K562 (cell line): Measurements from ENCODE around the gene HNRNPF. TPM values are rescaled to one million over a fixed set of nuclear protein-coding genes. Genes with fewer than 3 reads are reported as not detected.

Experiments used
- BRF1 ChIP-seq: IDR thresholded peaks from 3 replicates; pipeline ENCODE4 v1.6.1; 2011; ENCODE audit warnings: borderline replicate concordance, mild to moderate bottlenecking; ENCODE audit not compliant: insufficient read length; ENCODE audit errors: extremely low read depth
- FOXK1 ChIP-seq: sonication (generic); formaldehyde crosslinking; IDR thresholded peaks from 2 replicates; pipeline ENCODE4 v1.8.0; 2022; ENCODE audit warnings: missing genetic modification reagents, mild to moderate bottlenecking, borderline replicate concordance
- GABPA ChIP-seq: fragments of 200-800 bp; sonication (Bioruptor generic); conservative IDR thresholded peaks from 2 replicates; pipeline ENCODE4 v1.6.1; 2016; ENCODE audit warnings: low read depth, missing genetic modification characterization, missing compliant biosample characterization
- HDGF ChIP-seq: fragments of 450-650 bp; IDR thresholded peaks from 2 replicates; pipeline ENCODE4 v1.6.1; 2016
- HIVEP1 ChIP-seq: fragments of 250-450 bp; sonication (Bioruptor Pico); IDR thresholded peaks from 2 replicates; pipeline ENCODE4 v1.4.0; 2020; ENCODE audit warnings: mild to moderate bottlenecking
- JUN ChIP-seq, 2 experiments: sonication (generic) in 1 of 2; formaldehyde crosslinking in 1 of 2; IDR thresholded peaks; 2 replicates each; pipeline versions ENCODE4 v1.6.1 to v1.8.0; 2012 to 2022; ENCODE audit warnings: borderline replicate concordance in 2 of 2, mild to moderate bottlenecking in 2 of 2, improper control_type of control experiment in 1 of 2, low read depth in 1 of 2, low read length in 1 of 2, missing genetic modification reagents in 1 of 2
- MIER1 ChIP-seq: fragments of 450-650 bp; IDR thresholded peaks from 2 replicates; pipeline ENCODE4 v1.6.1; 2016; ENCODE audit warnings: antibody characterized with exemption, mild to moderate bottlenecking, low read depth
- NFXL1 ChIP-seq: fragments of 450-650 bp; formaldehyde crosslinking; IDR thresholded peaks from 2 replicates; pipeline ENCODE4 v1.4.0; 2021; ENCODE audit warnings: mild to moderate bottlenecking
- RAD51 ChIP-seq: fragments of 450-650 bp; IDR thresholded peaks from 2 replicates; pipeline ENCODE4 v1.7.1; 2016; ENCODE audit warnings: low read depth, mild to moderate bottlenecking, borderline replicate concordance
- RNF2 ChIP-seq: sonication (generic); IDR thresholded peaks from 2 replicates; pipeline ENCODE4 v1.6.1; 2016
- TARDBP ChIP-seq: fragments of 450-650 bp; IDR thresholded peaks from 2 replicates; pipeline ENCODE4 v1.6.1; 2016
- U2AF2 ChIP-seq: fragments of 200-400 bp; formaldehyde crosslinking; optimal IDR thresholded peaks from 2 replicates; pipeline ENCODE3; 2017; ENCODE audit warnings: low read depth, mild to moderate bottlenecking, low read length
- ZEB2 ChIP-seq: fragments of 450-650 bp; IDR thresholded peaks from 2 replicates; pipeline ENCODE4 v1.6.1; 2016
- ZNF507 ChIP-seq: conservative IDR thresholded peaks from 2 replicates; pipeline ENCODE4 v1.6.1; 2017; ENCODE audit warnings: missing genetic modification characterization, missing compliant biosample characterization
- ZNF668 ChIP-seq: fragments of 250-450 bp; sonication (Bioruptor Pico); IDR thresholded peaks from 2 replicates; pipeline ENCODE4 v1.8.0; 2022; ENCODE audit warnings: mild to moderate bottlenecking, inconsistent platforms
- polyA plus RNA-seq, 8 experiments: library from polyadenylated mRNA; depleted of rRNA in 4 of 8; stranded (reverse) in 5 of 8; unstranded in 3 of 8; fragments of >200 nt; fragmentation: Nextera tagmentation in 2 of 8; fragmentation: Illumina TruSeq in 1 of 8; extraction: Ambion mirVana in 2 of 8; extraction: Trizol in 1 of 8; gene quantifications; 2 replicates each; pipeline versions ENCODE4 v1.2.1 to v1.2.3, GENCODE V29; 2011 to 2014; ENCODE audit warnings: inconsistent platforms in 1 of 8, missing spikeins in 1 of 8
- total RNA-seq, 7 experiments: library from RNA; depleted of rRNA in 6 of 7; stranded (reverse); fragments of >200 nt in 6 of 7; fragmentation: Illumina TruSeq in 2 of 7; extraction: Trizol in 2 of 7; gene quantifications; 2 replicates each; pipeline versions ENCODE4 v1.2.1 to v1.2.3, GENCODE V29; 2011 to 2021; ENCODE audit warnings: low replicate concordance in 1 of 7
- TF ChIP-seq, protein P1 (sequence below): fragments of 250-450 bp; sonication (Bioruptor Pico); IDR thresholded peaks from 2 replicates; pipeline ENCODE4 v1.8.0; 2022; ENCODE audit warnings: moderate library complexity, mild to moderate bottlenecking, inconsistent platforms
- TF ChIP-seq, protein P2 (sequence below): fragments of 250-450 bp; sonication (Bioruptor Pico); IDR thresholded peaks from 2 replicates; pipeline ENCODE4 v1.4.0; 2020; ENCODE audit warnings: mild to moderate bottlenecking
- TF ChIP-seq, protein P3 (sequence below): sonication (generic); formaldehyde crosslinking; IDR thresholded peaks from 2 replicates; pipeline ENCODE4 v1.8.1; 2022; ENCODE audit warnings: missing genetic modification reagents
- TF ChIP-seq, protein P4 (sequence below): sonication (generic); formaldehyde crosslinking; IDR thresholded peaks from 2 replicates; pipeline ENCODE4 v1.8.0; 2022; ENCODE audit warnings: mild to moderate bottlenecking, missing genetic modification reagents
- TF ChIP-seq, protein P5 (sequence below): fragments of 250-450 bp; sonication (Bioruptor Pico); IDR thresholded peaks from 2 replicates; pipeline ENCODE4 v1.4.0; 2020
- TF ChIP-seq, protein P6 (sequence below): fragments of 250-450 bp; sonication (Bioruptor Pico); IDR thresholded peaks from 2 replicates; pipeline ENCODE4 v1.5.0; 2020; ENCODE audit warnings: mild to moderate bottlenecking, borderline replicate concordance

The HNRNPF gene
- total and polyA plus RNA-seq, 9 of the 15 experiments (the other 6 are each of a cell fraction or from before 2014, with no cell fraction given): 192 to 489 (median 416) TPM

DNA sequence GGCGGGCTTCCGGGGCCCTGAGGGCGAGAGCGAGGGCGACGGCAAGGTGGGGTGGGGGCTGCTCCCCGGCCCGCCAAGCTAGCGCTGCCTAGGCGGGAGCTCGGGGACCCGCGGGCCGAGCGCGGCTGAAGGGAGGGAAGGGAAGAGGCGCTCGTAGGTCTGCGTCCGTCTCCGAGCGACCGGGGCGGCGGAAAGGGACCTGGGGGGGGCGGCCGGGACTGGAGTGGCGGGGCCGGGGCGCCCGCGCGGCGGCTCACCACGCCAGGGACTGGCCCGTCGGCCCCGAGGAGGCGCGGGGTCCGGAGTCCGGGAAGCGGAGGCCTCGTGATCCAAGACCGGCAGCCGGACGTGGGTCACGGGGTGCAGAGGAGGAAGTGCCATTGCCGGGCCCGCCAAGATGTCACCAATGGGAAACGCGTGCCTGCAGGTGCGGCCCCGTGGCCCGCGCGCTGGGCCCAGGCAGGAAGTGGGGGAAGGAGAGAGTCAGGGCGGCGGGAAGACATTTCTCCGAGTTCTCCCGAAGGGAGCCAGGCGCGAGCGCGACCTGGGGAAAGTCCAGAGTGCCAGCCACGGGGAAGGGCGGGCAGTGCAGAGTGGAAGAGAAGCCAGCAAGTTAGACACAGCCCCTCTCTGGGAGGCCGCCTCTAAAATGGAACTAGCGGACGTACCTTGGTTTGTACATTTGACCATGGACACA is 11.9 kb downstream of the HNRNPF start (continued):
- TF ChIP-seq ZNF668 (CRISPR knock-in tag) (no peak), ZEB2 (peak; percentile 70; the same call in 1 of the 2 replicates), U2AF2 (no peak), RNF2 (peak; percentile 93), BRF1 (no peak), JUN (IDR thresholded peaks at IDR 0.05; ENCODE audit: borderline replicate concordance, low read depth, low read length) (peak; percentile 80; the same call in 1 of the 2 replicates), JUN (CRISPR knock-in tag; IDR thresholded peaks at IDR 0.05; ENCODE audit: borderline replicate concordance) (peak; percentile 98), HIVEP1 (CRISPR knock-in tag) (0 out of 2 replicates have a peak, but pooled peaks have one; percentile 5), HDGF (no peak), NFXL1 (CRISPR knock-in tag) (no peak), MIER1 (no peak), GABPA (tag) (peak; percentile 87), TARDBP (peak; percentile 87), ZNF507 (no peak), RAD51 (peak; percentile 90), FOXK1 (CRISPR knock-in tag) (peak; percentile 90; the same call in 1 of the 2 replicates)
- TF ChIP-seq, protein P1, sequence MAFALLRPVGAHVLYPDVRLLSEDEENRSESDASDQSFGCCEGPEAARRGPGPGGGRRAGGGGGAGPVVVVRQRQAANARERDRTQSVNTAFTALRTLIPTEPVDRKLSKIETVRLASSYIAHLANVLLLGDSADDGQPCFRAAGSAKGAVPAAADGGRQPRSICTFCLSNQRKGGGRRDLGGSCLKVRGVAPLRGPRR (CRISPR knock-in tag): no peak
- TF ChIP-seq, protein P2, sequence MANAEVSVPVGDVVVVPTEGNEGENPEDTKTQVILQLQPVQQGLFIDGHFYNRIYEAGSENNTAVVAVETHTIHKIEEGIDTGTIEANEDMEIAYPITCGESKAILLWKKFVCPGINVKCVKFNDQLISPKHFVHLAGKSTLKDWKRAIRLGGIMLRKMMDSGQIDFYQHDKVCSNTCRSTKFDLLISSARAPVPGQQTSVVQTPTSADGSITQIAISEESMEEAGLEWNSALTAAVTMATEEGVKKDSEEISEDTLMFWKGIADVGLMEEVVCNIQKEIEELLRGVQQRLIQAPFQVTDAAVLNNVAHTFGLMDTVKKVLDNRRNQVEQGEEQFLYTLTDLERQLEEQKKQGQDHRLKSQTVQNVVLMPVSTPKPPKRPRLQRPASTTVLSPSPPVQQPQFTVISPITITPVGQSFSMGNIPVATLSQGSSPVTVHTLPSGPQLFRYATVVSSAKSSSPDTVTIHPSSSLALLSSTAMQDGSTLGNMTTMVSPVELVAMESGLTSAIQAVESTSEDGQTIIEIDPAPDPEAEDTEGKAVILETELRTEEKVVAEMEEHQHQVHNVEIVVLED: peak; percentile 26
- TF ChIP-seq, protein P3, sequence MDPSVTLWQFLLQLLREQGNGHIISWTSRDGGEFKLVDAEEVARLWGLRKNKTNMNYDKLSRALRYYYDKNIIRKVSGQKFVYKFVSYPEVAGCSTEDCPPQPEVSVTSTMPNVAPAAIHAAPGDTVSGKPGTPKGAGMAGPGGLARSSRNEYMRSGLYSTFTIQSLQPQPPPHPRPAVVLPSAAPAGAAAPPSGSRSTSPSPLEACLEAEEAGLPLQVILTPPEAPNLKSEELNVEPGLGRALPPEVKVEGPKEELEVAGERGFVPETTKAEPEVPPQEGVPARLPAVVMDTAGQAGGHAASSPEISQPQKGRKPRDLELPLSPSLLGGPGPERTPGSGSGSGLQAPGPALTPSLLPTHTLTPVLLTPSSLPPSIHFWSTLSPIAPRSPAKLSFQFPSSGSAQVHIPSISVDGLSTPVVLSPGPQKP (CRISPR knock-in tag): no peak
- TF ChIP-seq, protein P4, sequence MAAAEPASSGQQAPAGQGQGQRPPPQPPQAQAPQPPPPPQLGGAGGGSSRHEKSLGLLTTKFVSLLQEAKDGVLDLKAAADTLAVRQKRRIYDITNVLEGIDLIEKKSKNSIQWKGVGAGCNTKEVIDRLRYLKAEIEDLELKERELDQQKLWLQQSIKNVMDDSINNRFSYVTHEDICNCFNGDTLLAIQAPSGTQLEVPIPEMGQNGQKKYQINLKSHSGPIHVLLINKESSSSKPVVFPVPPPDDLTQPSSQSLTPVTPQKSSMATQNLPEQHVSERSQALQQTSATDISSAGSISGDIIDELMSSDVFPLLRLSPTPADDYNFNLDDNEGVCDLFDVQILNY: peak; percentile 95
- TF ChIP-seq, protein P5, sequence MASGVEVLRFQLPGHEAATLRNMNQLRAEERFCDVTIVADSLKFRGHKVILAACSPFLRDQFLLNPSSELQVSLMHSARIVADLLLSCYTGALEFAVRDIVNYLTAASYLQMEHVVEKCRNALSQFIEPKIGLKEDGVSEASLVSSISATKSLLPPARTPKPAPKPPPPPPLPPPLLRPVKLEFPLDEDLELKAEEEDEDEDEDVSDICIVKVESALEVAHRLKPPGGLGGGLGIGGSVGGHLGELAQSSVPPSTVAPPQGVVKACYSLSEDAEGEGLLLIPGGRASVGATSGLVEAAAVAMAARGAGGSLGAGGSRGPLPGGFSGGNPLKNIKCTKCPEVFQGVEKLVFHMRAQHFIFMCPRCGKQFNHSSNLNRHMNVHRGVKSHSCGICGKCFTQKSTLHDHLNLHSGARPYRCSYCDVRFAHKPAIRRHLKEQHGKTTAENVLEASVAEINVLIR (CRISPR knock-in tag): no peak
- TF ChIP-seq, protein P6, sequence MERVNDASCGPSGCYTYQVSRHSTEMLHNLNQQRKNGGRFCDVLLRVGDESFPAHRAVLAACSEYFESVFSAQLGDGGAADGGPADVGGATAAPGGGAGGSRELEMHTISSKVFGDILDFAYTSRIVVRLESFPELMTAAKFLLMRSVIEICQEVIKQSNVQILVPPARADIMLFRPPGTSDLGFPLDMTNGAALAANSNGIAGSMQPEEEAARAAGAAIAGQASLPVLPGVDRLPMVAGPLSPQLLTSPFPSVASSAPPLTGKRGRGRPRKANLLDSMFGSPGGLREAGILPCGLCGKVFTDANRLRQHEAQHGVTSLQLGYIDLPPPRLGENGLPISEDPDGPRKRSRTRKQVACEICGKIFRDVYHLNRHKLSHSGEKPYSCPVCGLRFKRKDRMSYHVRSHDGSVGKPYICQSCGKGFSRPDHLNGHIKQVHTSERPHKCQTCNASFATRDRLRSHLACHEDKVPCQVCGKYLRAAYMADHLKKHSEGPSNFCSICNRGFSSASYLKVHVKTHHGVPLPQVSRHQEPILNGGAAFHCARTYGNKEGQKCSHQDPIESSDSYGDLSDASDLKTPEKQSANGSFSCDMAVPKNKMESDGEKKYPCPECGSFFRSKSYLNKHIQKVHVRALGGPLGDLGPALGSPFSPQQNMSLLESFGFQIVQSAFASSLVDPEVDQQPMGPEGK (CRISPR knock-in tag): no peak
